HG03139 (cell line): ENCODE results near the gene SPACDR.
"Not testable (repeated sequence)": the region's sequence is repeated elsewhere in the genome, so short reads cannot be mapped to it uniquely, and the experiment has no call there.

ENCODE experiments used
- ATAC-seq: cut with Tn5 transposase; IDR thresholded peaks from one replicate; pipeline ENCODE4 v1.9.1; 2021; ENCODE audit not compliant: unreplicated experiment

SPACDR gene

GRCh38 chr7:100464210-100464660, at the start of gene SPACDR:
Gene SPACDR, minus strand, starts transcription at chr7:100464260. Its CDS starts 235 bp downstream, at chr7:100464025.
- ATAC-seq = no peak

GRCh38 chr7:100513212-100513810, 49.3 kb upstream of the SPACDR start:
- no peak for ATAC-seq

- no peak for ATAC-seq
These were observed 46.6 kb upstream of the SPACDR start for GRCh38 chr7:100510437-100511239.

GRCh38 chr7:100509231-100509630, 45.2 kb upstream of the SPACDR start:
- ATAC-seq = no peak

GRCh38 chr7:100506356-100506923, 42.4 kb upstream of the SPACDR start:
- no peak for ATAC-seq

GRCh38 chr7:100504887-100505611, 41.0 kb upstream of the SPACDR start:
- no peak for ATAC-seq

- not testable (repeated sequence) for ATAC-seq
These were observed 40.0 kb upstream of the SPACDR start for GRCh38 chr7:100504031-100504430.

GRCh38 chr7:100500743-100501142, 36.7 kb upstream of the SPACDR start:
- ATAC-seq = not testable (repeated sequence)

- ATAC-seq = no peak
These were observed 32.4 kb upstream of the SPACDR start for GRCh38 chr7:100496509-100496908.

GRCh38 chr7:100493476-100494264, 29.6 kb upstream of the SPACDR start:
- ATAC-seq = no peak

- ATAC-seq = no peak
These were observed 28.8 kb upstream of the SPACDR start for GRCh38 chr7:100492738-100493475.

- ATAC-seq = no peak
These were observed 27.1 kb upstream of the SPACDR start for GRCh38 chr7:100491192-100491578.

GRCh38 chr7:100490483-100491191, 26.6 kb upstream of the SPACDR start:
- ATAC-seq = no peak

- ATAC-seq = no peak
These were observed 25.8 kb upstream of the SPACDR start for GRCh38 chr7:100489824-100490223.

GRCh38 chr7:100489121-100489520, 25.1 kb upstream of the SPACDR start:
- ATAC-seq = no peak

GRCh38 chr7:100488333-100489095, 24.5 kb upstream of the SPACDR start:
- no peak for ATAC-seq

GRCh38 chr7:100486753-100487446, 22.8 kb upstream of the SPACDR start:
- no peak for ATAC-seq

GRCh38 chr7:100486111-100486636, 22.1 kb upstream of the SPACDR start:
- no peak for ATAC-seq
